Activated T-helper 17 cell treated with anti-CD3 and anti-CD28 coated beads, Interleukin-2, amount 50 U/mL, for 72 hours (primary cell): ENCODE measurements around the gene MYO1G. TPM values are rescaled to one million over a fixed set of nuclear protein-coding genes. Genes with fewer than 3 reads are reported as not detected.

Experiments
- ATAC-seq: fragments of 150-1000 bp; cut with Tn5 transposase; replicated peaks from 2 replicates; pipeline ENCODE4 v1.10.0; 2021; ENCODE audit warnings: mild to moderate bottlenecking, moderate library complexity
- H3K27ac Mint-ChIP-seq: one replicate; pipeline ENCODE4 v1.8.0; 2022; ENCODE audit warnings: mixed read lengths
- H3K27me3 Mint-ChIP-seq: one replicate; pipeline ENCODE4 v1.8.0; 2022; ENCODE audit warnings: mixed read lengths
- H3K36me3 Mint-ChIP-seq: one replicate; pipeline ENCODE4 v1.8.0; 2022; ENCODE audit warnings: low read depth, mild to moderate bottlenecking, mixed read lengths
- H3K4me1 Mint-ChIP-seq: one replicate; pipeline ENCODE4 v1.8.0; 2022; ENCODE audit warnings: mixed read lengths
- H3K4me3 Mint-ChIP-seq: one replicate; pipeline ENCODE4 v1.8.0; 2022; ENCODE audit warnings: mild to moderate bottlenecking, mixed read lengths
- H3K9me3 Mint-ChIP-seq: one replicate; pipeline ENCODE4 v1.8.0; 2022; ENCODE audit warnings: mixed read lengths
- total RNA-seq, 2 donors: library from RNA; stranded (reverse); gene quantifications; one replicate each; pipeline ENCODE4 v1.2.3, GENCODE V29; 2022

MYO1G gene
- total RNA-seq, 2 donors from 2014 or later: 316 to 649 TPM

GRCh38 chr7:44930921-44931320 is 47.9 kb downstream of the MYO1G start:
- Mint-ChIP-seq H3K9me3 (no peaks in the 10 kb centered on the region), H3K4me3 (no peak overlapping the region), H3K4me1 (no peaks in the 10 kb centered on the region), H3K27me3 (peaks cover 7% of the 10 kb centered on the region), H3K36me3 (no peaks in the 10 kb centered on the region), H3K27ac (no peak overlapping the region)
- ATAC-seq: no peak

DNA sequence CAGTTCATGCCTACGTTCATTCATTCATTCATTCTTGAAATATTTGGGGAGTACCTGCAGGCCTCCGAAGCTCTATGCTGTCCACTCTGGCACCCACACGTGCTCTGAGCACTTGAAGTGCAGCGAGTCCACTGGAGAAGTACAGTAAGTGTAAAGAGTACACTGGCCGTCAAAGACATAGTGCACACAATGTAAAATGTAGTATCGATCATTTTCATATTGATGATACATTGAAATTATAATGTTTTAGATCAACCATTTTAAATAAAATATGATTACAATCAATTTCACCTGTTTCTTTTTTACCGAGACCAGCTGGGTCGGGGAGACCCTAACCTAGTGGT is 56.5 kb downstream of the MYO1G start:
- Mint-ChIP-seq H3K27me3 (peaks cover 3% of the 10 kb centered on the region), H3K27ac (peak overlapping the region; percentile 83), H3K9me3 (no peaks in the 10 kb centered on the region), H3K4me3 (no peak overlapping the region), H3K4me1 (peaks cover 5% of the 10 kb centered on the region), H3K36me3 (no peaks in the 10 kb centered on the region)
- peak; percentile 20 for ATAC-seq

GRCh38 chr7:44921607-44922350 is 57.0 kb downstream of the MYO1G start:
- Mint-ChIP-seq H3K9me3 (no peaks in the 10 kb centered on the region), H3K36me3 (no peaks in the 10 kb centered on the region), H3K4me3 (peak overlapping the region; percentile 22), H3K27ac (peak overlapping the region; percentile 83), H3K27me3 (peaks cover 3% of the 10 kb centered on the region), H3K4me1 (peaks cover 5% of the 10 kb centered on the region)
- peak; percentile 99 for ATAC-seq

DNA sequence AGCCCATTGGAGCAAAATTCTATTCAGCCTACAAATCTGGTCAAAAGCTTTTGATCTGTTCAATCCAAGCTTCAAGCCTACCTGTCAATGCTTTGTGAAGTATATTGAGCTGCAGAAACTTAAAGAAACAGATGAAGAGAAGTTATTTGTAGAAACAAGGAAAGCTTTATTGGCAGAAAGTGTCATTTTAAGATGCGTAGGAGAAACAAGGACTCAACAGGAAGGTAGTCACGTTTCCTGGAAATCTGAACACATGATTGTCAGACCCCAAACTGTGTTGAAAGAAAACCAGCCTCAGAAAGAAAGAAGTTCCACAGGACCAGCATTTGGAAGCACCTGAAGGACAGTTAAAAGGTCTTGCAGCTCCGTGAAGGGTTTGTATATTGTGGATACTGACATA is 58.7 kb downstream of the MYO1G start:
- H3K27ac Mint-ChIP-seq: peak overlapping the region; percentile 89
- no peak for ATAC-seq

DNA sequence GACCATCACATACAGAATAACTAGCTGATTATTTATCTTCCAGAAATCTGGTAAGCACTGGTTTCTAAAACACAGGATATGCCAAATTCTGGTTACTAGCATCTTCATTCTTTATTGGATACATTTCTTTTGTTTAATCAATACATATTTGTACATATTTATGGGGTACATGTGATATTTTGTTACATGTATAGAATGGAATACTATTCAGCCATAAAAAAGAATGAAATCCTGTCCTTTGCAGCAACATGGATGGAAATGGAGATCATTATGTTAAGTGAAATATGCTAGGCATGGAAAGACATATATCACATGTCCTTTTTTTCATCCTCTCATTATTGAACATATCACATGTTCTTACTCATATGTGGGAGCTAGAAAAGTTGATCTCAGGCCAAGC is 60.8 kb downstream of the MYO1G start:
- Mint-ChIP-seq H3K4me3 (no peak overlapping the region), H3K27ac (no peak overlapping the region), H3K4me1 (peaks cover 15% of the 10 kb centered on the region), H3K27me3 (no peaks in the 10 kb centered on the region), H3K9me3 (no peaks in the 10 kb centered on the region), H3K36me3 (no peaks in the 10 kb centered on the region)
- ATAC-seq: no peak

More for the DNA sequence above, 58.7 kb downstream of the MYO1G start:
- no peaks in the 10 kb centered on the region for H3K36me3 Mint-ChIP-seq
- H3K27me3 Mint-ChIP-seq: no peaks in the 10 kb centered on the region
- H3K4me1 Mint-ChIP-seq: peaks cover 6% of the 10 kb centered on the region
- H3K4me3 Mint-ChIP-seq: peak overlapping the region; percentile 56
- no peaks in the 10 kb centered on the region for H3K9me3 Mint-ChIP-seq

DNA sequence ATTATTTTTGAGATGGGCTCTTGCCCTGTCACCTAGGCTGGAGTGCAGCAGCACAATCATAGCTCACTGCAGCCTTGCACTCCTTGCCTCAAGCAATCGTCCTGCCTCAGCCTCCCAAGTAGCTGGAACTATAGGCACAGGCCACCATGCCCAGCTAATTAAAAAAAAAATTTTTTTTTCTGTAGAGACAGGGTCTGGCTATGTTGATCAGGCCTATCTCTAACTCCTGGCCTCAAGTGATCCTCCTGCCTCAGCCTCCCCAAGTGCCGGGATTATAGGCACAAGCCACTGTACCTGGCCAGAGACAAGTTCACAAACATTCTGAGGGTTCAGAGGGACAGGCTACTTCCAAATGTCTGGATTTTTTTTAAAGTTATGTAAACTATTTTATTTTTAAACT is 61.4 kb downstream of the MYO1G start:
- no peaks in the 10 kb centered on the region for H3K9me3 Mint-ChIP-seq
- no peaks in the 10 kb centered on the region for H3K36me3 Mint-ChIP-seq
- H3K27ac Mint-ChIP-seq: no peak overlapping the region
- no peaks in the 10 kb centered on the region for H3K27me3 Mint-ChIP-seq
- H3K4me3 Mint-ChIP-seq: no peak overlapping the region
- no peak for ATAC-seq
- H3K4me1 Mint-ChIP-seq: peaks cover 16% of the 10 kb centered on the region

DNA sequence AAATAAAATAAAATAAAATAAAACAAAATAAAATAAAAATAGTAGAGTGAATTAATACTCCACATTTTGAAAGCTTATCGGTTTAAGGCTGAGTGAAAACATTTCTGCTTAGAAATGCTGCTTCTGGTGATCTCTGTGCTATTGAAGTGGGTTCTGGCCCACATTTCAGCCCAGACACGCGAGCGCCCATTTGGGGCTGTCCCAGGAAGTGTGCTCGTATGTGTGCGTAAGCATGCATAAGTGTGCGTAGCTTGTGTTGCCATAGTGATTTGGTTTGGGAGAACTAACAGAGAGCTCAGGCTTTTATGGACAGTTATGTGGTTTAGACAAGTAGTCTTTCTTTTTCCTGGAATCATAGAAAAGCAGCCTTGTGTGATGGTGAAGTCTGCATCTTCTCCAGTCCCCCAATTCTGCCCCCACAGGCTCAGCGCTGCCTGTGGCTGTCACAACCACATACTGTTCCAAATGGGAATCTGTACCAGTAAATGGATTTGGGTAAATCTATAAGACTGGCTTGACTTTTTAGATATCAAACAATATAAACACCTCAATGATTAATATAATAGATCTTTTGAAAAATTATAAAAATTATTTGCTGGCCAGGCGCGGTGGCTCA is 63.7 kb downstream of the MYO1G start:
- Mint-ChIP-seq H3K27me3 (no peaks in the 10 kb centered on the region), H3K9me3 (no peaks in the 10 kb centered on the region), H3K36me3 (no peaks in the 10 kb centered on the region), H3K27ac (peak overlapping the region; percentile 98), H3K4me1 (peaks cover 13% of the 10 kb centered on the region), H3K4me3 (peak overlapping the region; percentile 69)
- ATAC-seq: peak; percentile 100

DNA sequence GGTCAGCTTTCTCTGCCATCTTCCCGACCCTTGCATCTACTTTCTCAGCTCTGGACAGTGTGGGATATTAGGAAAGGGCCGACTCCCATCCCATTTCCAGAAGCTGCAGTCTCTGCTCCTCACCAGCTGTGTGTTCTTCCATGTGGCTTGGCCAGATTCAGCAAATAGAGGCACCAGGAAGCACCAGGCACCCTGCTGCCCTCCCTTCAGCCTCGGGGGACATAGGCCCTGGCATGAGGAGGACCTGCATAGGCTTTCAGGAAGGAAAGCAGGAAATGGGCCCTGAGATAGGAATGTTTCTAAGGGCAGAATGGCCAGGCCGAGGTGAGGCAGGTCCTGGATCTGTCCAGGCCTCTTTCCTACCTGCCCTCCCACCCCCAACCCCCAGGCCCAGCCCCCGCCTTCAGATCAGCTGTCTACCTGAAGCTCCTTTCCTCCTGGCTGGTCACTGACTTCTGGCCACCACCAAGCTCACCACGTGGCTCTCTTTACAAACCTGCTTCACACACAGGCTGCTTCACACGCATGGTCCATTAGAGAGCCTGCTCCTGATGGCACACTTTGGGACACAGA is 66.0 kb downstream of the MYO1G start:
- ATAC-seq: no peak
- no peaks in the 10 kb centered on the region for H3K27me3 Mint-ChIP-seq
- no peaks in the 10 kb centered on the region for H3K36me3 Mint-ChIP-seq
- H3K27ac Mint-ChIP-seq: peak overlapping the region; percentile 98
- H3K4me3 Mint-ChIP-seq: no peak overlapping the region
- peaks cover 15% of the 10 kb centered on the region for H3K4me1 Mint-ChIP-seq
- no peaks in the 10 kb centered on the region for H3K9me3 Mint-ChIP-seq

Other genes with a start within 250 kb of the MYO1G start
- gene ZMIZ2, start 230.2 kb downstream of the MYO1G start, total RNA-seq: 100 to 1,000 TPM in 1 of 2 donors, 10 to 100 TPM in 1; 88.7 to 134 TPM
- gene PPIA, start 182.3 kb downstream of the MYO1G start, total RNA-seq: 1,000 to 10,000 TPM; 1,915 to 2,917 TPM
- 100 to 1,000 TPM; 156 to 157 TPM for gene H2AZ2, start 130.9 kb downstream of the MYO1G start, total RNA-seq
- gene PURB, start 93.5 kb downstream of the MYO1G start, total RNA-seq: 10 to 100 TPM; 22.5 to 24.5 TPM
- gene CCM2, start 21.2 kb upstream of the MYO1G start, total RNA-seq: 10 to 100 TPM; 69.8 to 79.3 TPM
- gene NACAD, start 110.0 kb upstream of the MYO1G start, total RNA-seq: 1 to 10 TPM in 1 of 2 donors, under 1 TPM in 1; 0.71 to 1.3 TPM
- gene TBRG4, start 132.7 kb upstream of the MYO1G start, total RNA-seq: 100 to 1,000 TPM; 119 to 177 TPM
- not detected for gene RAMP3, start 178.8 kb upstream of the MYO1G start, total RNA-seq